Urothelium cell line (cell line): ENCODE measurements around the gene SPATA4.
"Not testable (repeated sequence)": the region's sequence is repeated elsewhere in the genome, so short reads cannot be mapped to it uniquely, and the experiment has no call there.

ENCODE experiments used
- DNase-seq: peaks from one replicate; pipeline ENCODE4 v3.0.0; 2011; ENCODE audit warnings: low spot score, mixed read lengths
- FAIRE-seq: peaks from 2 replicates; lab custom pipeline; 2011; peaks lifted over from hg19 to GRCh38; lab: Jason Lieb, UNC

SPATA4 gene

DNA sequence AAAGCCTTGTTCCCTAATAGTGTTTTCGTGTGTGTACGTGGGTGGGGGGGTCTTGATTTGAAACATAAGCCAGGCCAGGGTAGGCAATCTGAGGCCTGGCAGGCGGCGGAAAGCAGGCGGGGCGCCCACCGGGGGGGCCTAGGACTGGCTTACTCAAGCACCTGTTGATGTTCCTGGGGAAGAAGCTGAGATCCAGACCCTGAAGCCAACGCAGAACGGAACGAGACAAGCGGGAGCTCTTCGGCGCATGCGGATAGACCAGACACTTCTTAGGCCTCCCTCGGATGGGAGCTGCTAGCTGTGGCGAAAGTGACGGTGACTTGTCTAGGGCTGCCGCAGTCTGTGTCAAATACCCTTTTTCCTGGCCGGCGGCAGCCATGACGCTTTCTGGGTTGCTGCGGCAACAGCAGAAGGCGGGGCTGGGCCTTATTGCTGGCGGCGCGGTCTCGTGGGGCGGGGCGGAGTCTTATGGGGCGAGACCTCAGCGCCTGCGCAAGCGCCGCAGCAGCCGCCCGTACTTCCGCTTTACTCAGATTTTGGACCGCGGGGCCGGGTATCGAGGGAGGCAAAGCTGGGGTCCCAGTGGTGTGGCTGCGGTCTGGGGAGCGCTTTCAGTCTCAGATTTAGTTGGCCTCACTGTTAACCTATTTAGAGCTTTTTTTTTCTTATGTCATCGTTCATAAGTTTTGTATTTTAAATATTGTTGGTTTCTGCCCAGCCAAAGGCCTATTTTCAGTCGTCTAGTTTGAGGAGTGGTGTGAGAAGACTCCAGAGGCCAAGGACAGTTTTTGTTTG is at the start of gene SPATA4:
Gene SPATA4 (minus strand): TSS at position 402 of the 795 bp plus-strand sequence. CDS start 23 bp downstream, at position 379.
- DNase-seq, result peak; percentile 94
- peak; percentile 79 for FAIRE-seq

DNA sequence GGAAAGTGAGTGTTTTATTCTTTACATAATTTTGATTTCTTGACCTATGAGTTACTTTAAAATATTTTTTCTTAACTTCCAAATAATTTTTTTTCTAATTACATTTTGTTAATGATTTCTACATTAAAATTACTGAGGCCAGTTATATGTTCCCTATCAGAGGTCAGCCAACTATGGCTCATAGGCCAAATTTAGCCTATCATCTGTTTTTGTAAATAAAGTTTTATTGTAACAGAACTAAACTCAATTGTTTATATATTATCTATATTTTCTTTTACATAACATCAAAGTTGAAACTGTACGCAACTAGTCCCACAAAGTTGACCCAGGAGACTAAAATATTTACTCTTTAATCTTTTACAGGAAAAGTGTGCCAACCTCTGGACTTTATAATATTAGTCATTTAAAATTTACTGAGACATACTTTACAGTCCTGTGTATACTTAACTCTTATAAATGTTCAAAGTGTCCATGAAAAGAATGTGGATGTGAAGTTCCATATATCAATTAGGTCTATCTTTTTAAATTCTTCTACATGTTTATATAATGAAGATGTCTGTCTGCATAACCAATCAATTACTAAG is 47.5 kb upstream of the SPATA4 start:
- FAIRE-seq, result no peak
- DNase-seq, result no peak

DNA sequence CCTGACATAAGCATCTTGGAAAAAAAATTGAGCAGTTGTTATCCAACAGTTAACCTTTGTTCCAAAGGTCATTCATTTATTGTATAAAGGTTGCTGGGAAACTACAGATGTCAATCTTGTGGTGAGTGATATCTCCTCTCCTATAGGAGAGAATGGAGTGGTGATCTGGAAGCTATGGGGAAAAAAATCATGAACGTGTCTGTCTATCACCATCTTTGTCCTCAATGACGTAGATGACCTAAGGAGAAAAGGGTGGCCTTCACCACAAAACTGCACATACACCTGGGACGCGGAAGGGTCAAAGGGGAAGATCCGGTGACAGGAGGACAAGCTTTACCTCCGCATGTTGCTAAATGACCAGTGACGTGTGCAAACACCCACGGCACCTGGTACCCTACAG is 46.3 kb upstream of the SPATA4 start:
- DNase-seq (no peak), FAIRE-seq (no peak)

DNA sequence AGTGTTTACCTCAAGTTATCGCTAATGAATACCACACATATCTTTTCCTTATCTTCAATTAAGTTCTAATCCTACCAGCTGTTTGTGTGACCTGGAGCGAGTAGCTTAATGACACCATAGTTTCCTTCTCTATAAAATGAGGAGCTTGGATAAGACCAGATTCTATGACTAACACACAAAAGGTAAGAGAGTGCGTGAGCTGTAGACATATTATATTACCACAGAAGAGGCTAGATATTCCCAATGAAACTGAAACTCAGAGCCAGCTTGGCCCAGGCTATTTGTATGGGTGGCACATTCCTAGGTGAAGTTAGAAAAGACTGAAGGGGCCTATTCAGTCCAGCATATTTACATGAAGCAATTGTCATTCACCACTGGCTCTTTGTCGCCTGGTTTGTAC is 43.4 kb upstream of the SPATA4 start:
- DNase-seq (peak; percentile 10), FAIRE-seq (no peak)

DNA sequence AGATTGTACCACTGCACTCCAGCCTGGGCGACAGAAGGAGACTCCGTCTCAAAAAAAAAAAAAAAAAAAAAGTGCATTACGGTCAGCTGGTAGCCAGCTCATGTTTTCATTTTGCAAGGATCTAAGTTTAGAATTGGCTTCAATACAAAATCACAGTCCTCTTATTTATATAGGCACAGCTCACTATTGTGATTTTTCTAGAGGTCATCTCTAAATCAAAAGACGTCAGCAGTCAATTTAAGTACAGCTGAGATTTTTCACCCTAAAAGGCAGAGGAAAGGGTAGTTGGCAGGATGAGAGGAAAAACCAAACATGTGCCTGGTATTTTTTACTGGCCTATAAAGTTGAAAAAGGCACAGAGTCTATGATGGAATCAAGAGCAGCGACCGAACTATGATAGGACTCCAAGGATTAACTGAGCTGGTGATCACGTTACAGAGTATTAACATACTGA is 42.8 kb upstream of the SPATA4 start:
- DNase-seq, result no peak

DNA sequence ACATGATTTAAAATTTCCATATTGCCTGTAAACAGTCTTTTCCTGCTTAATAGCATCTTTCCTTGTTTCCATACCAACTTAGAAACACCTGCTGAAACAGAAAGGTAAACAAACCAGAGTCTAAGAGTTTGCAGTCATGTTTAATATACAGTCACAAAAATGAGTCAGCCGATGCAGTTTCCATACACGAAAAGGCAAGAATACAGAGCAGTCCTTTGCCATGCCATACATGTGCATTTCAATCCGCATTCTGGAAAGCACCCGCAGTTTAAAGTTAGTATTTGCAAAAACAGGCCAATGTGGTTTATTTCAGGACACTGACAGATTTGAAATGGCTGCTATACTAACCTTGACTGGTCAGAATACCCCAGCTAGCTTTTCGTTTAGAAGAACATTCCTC is 41.6 kb upstream of the SPATA4 start:
- DNase-seq (no peak), FAIRE-seq (no peak)

More for the DNA sequence above, 42.8 kb upstream of the SPATA4 start:
- no peak for FAIRE-seq

DNA sequence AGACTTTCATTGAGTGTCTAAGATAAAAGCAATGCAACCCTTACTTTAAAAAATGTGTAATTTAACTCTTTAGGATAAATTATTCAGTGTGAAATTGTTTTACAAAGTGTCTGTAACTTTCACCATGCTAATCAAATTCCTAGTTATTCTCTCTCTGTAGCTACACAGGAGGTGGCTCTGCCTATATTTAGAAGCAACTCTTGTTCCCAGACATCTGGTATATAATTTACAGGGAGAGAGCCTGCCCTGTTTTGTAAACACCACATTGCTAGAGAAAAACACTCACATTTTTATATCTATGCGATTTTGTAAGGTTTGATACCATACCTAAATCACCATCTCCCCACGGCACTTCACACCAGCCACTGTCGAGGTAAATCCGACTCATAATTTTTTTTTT is 35.5 kb upstream of the SPATA4 start:
- FAIRE-seq (no peak), DNase-seq (no peak)

DNA sequence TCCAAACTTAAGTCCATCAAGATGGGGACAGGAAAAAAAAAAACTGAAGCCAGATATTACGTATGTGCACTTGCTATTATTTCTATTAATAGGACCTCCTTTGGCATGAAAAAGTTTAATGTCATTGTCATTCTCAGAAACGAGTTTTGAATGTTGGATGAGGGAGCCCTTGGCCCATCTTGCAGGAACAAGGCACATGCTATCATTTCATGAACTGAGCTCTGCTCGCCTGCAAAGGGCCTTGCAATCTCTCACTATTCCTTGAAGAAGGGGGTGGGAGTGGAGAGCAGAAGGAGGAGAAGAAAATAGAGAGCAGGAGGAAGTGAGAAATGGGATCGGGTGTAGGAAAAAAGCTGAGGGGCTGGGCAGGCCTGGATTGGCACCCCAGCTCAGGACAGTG is 34.3 kb upstream of the SPATA4 start:
- no peak for FAIRE-seq

DNA sequence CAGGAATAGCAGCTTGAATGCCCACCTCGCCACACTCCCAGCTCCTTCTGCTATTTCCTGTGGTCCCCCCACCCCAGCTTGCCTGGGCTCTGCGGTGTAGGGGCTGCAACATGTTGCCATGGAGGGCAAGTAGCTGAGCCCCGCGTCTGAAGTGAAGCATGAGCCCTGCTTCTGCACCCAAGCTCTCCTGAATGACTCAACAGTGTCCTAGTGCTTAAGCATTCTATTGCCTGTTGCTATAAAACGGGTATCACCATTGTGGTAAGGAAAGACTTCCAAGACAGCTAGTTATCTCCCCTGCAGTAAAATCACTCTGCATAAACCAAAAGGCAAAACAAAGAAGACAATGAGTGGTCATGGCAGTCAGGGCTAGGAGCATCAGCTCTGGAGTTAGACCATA is 31.4 kb upstream of the SPATA4 start:
- FAIRE-seq, result no peak
- DNase-seq, result no peak

More for the DNA sequence above, 34.3 kb upstream of the SPATA4 start:
- DNase-seq, result no peak

DNA sequence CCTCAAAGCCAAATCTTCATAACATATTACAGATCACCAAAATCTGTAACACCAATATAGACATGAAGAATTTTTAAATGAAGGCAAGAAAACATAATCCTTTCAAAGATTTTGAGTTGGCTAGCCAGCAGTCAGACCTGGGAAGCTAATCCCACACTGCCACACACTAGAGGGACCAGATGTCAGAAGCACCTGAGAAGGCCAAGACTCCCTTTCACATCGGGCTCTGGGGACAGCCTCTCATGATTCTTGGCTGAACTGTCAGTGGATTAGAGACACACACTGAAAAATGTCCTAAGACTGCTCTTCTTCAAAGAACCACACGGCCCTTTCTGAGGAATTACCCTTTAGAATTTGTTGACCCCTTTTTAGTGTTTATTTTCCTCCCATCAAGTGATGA is 28.2 kb upstream of the SPATA4 start:
- no peak for FAIRE-seq
- no peak for DNase-seq

DNA sequence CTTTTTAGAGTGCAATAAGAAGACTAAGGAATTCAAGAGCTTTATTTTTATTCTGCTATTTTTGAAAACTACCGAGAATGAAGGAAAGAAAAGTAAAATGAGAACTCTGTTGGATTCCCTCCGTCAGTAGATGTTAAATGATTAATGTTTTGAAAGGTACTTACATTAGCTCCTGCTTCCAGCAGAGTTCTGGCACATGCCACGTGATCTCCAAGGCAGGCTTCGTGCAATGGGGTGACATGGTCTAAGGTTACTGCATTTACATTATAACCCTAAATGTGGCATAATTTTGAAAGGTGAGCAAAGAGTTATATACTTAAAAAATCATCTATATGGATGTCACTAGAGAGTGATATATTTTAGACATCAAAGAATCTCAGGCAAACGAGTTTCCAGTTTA is 26.8 kb upstream of the SPATA4 start:
- no peak for FAIRE-seq
- no peak for DNase-seq

DNA sequence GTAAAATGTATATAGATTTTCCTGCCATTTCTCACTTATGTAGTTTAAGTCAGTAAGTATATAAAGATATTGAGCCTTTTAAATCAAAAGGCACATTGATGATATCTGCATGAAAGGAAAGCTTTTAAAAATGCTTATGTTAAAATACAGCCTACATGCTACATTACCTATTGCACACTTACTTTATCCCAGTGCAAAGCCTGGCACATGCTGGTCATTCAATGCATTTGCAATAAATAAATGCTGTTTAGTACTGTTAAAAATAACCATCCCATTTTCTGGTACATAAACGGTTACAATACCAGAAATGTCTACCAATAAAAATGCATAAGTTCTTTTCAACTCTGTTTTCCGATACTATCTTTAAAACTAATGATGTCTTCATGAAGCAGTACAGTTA is 22.1 kb upstream of the SPATA4 start:
- DNase-seq, result no peak
- FAIRE-seq, result no peak

DNA sequence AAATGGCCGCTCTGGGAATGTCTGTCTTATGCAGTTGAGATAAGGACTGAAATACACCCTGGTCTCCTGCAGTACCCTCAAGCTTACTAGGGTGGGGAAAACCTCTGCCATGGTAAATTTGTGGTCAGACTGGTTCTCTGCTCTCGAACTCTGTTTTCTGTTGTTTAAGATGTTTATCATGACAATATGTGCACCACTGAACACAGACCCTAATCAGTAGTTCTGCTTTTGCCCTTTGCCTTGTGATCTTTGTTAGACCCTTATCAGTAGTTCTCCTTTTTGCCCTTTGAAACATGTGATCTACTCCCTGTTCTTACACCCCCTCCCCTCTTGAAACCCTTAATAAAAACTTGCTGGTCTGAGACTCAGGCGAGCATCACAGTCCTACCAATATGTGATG is 17.0 kb upstream of the SPATA4 start:
- DNase-seq, FAIRE-seq: not testable (repeated sequence)

DNA sequence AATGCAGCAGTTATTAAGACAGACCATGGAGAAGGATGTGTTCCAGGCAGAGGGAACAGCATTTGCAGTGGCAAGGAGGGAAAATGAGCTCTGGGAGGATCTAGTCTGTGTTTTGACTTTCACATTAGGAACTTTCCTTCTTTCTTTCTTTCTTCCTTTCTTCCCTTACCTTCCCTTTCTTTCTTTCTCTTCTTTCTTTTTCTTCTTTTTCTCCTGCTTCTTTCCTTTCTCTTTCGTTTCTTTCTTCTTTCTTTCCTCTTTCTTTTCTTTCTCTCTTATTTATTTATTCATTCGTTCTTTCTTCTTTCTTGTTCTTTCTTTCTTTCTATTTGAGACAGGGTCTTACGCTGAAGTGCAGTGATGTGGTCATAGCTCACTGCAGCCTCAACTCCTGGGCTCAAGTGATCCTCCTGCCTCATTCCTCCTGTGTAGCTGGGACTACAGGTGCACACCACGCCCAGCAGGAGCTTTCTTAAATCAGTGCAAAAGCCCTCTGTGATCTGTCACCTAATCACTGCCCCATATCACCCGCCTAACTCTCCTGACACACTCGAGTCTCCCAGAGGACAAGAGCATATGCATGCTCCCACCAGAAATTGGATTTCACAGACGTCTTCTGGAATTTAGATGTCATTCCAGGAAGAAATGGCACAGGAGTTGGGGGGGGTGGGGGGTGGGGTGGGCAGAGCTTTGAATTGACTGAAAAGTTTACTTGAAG is 15.4 kb upstream of the SPATA4 start:
- DNase-seq, result no peak
- no peak for FAIRE-seq

DNA sequence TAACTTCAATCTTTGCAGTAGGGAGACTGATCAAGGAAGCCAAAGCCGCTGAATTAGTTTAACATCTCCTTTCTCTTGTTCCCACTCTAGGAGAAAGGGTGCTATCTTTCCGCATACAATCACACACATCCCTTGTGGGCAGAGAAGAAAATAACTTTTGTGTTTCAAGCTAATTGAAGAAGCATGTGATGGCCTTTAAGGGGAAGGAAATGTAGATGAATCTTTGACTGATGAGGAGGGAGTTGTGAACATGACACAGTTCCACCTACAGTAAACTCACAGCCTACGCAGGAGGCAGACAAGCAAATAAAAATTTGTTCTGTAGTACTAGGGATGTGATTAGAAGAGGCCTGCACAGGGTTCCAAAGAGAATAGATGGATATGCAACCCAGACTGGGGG is 14.7 kb upstream of the SPATA4 start:
- FAIRE-seq (no peak), DNase-seq (no peak)

DNA sequence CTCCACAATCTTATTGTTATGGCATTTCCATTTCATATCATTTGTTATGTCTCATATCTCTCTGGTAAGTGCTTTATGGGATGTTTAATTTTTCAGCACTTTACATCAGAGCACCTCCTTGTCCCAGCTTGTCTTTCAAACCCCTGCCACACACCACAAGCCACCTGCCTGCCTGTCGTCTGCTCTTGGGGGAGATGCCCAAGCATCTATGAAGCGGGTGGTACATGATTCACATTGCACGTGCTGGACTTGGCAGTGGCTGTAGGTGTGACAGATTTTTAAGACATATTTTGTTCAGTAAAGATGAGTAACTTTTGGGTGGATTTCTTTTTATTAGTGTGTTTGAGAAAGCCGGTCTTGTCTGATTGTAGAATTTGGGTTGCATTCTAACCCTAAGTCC is 14.2 kb upstream of the SPATA4 start:
- DNase-seq (no peak), FAIRE-seq (no peak)

DNA sequence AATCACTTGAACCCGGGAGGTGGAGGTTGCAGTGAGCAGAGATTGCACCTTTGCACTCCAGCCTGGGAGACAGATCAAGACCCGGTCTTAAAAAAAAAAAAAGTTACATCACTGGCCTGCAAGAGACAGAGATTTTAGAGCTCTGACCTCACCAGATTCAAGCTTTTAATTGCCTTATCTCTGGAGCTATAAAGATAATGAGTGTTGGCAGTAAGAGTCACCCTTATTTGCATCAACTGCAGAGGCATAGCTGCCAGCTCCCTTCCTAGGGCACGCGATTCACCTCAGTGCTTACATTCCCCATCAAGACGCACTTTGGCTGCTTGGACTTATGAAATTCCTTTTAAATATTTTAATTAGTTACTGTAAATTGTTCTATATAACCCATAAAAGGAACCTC is 12.5 kb upstream of the SPATA4 start:
- FAIRE-seq (no peak), DNase-seq (no peak)

DNA sequence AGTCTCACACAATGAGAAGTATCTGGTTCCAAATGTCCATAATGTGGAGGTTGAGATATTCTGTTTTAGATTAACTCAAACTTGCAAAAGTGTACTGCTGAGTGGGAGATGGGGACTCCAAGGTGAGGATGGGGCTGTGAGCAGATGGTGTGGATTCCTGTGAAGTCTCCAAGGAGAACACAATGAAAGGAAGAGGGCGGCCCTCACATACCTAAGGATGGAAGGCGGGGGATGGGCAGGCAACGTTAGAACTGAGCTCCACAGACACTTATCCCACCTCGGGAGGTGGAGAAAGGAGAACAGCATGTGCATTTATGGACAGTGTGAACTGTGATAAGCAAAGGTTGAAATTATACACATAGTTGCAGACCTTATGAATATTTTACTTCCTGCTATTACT is 9.9 kb upstream of the SPATA4 start:
- FAIRE-seq (no peak), DNase-seq (no peak)

DNA sequence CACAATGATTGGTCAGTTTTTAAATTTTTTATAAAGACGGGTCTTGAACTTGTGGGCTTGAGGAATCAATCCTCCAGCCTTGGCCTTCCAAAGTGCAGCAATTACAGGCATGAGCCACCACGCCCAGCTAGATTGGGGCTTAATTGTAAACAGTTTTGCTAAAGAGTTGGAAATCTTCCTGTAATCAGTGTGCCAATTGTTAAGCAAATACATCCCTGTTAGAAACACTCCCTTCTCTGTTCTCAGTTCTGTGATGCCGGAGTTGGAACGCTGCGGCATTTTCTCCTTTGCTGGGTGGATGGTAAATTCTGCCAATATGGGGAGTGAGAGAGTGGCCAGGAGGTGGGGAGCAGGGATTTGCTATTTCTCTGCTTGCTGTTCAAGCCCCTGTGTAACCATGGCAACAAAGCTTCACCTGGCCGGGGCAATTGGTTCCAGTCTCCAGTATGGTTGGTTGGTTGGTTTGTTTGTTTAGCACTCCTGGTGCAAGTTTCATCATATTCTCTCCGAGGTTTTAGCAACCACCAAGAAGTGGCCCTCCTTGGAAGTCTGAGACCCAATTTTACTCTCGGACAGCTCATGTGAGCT is 3.0 kb upstream of the SPATA4 start:
- no peak for DNase-seq
- no peak for FAIRE-seq

DNA sequence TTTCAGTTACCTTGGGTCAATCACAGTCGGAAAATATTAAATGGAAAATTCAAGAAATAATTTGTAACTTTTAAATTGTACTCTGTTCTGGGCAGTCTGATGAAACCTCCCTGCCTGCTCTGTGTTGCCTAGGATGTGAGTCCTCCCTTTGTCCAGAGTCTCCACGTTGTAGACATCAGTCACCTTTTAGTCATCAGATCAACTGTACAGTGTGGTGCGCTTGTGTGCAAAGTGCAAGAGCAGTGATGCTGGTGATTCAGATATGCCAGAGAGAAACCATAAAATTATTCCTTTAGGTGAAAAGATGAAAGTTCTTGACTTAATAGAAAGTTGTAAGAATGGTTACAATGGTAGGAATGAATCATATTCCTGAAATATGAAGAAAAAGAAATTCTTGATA is 1.4 kb downstream of the SPATA4 start:
- no peak for FAIRE-seq
- DNase-seq, result peak; percentile 7

DNA sequence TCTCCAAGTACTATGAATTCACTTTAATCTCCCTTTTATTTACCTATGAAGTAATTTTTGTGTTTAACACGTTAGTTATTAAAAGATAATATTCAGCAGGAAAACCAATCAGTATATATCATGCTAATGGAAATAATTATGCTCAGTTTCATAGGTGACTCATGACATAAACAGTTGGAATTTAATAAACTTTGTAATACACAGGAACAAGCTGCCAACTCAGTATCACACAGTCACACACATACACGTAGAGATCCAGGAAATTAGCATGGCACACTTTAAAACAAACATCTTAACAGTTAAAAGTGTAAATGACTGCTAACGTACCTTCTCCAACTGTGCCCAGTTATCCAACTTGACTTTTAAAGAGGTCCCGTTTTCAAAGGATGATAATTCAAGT is 2.3 kb downstream of the SPATA4 start:
- DNase-seq (no peak), FAIRE-seq (no peak)

DNA sequence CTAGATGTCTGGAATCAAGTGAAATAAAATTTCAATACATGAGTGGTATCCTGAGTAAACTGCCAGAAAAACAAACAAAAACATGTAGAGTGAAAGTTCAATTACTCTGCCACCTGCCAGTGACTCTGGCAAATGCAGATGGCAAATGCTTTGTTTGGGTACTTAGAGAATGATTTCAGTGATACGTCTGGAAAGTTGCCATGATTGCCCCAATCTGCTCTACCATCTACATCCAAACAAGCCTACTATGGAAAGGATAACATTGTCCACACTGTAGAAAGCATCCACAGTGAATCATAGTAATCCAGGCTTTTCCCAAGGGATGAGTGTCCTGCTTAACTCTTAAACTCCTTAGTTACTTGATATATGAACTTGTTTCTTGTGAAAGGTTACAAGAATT is 3.4 kb downstream of the SPATA4 start:
- no peak for DNase-seq
- FAIRE-seq, result no peak
